Tibial artery (tissue), 4 donors: ENCODE data around the gene SNCAIP.
A peak's percentile ranks its signal among the peaks of the same experiment; 100 is the strongest.

Source experiments
- DNase-seq, 2 donors: peaks; one replicate each; pipeline ENCODE4 v3.0.0-alpha.2; 2019
- H3K27ac ChIP-seq, 2 donors: fragments of 200-600 bp; sonication (generic) in 1 of 2; 1 replicate in 1 of 2; 2 replicates in 1 of 2; pipeline ENCODE4 v1.5.1; 2018 to 2019; ENCODE audit warnings: mild to moderate bottlenecking in 1 of 2
- H3K27me3 ChIP-seq, 2 donors: fragments of 200-600 bp; sonication (generic) in 1 of 2; one replicate each; pipeline versions ENCODE4 v1.5.1 to v1.6.0; 2016 to 2019
- H3K36me3 ChIP-seq, 3 donors: fragments of 200-600 bp; sonication (generic) in 2 of 3; one replicate each; pipeline ENCODE4 v1.5.1; 2016 to 2019; ENCODE audit warnings: mild to moderate bottlenecking in 2 of 3
- H3K4me1 ChIP-seq, 4 donors: fragments of 200-600 bp; sonication (generic) in 2 of 4; 1 replicate in 3 of 4; 2 replicates in 1 of 4; pipeline ENCODE4 v1.5.1; 2016 to 2019
- H3K4me3 ChIP-seq, 2 donors: fragments of 200-600 bp; sonication (generic) in 1 of 2; 1 replicate in 1 of 2; 2 replicates in 1 of 2; pipeline ENCODE4 v1.5.1; 2018 to 2019; ENCODE audit warnings: mild to moderate bottlenecking in 2 of 2
- H3K9me3 ChIP-seq, 3 donors: fragments of 200-600 bp; sonication (generic) in 1 of 3; one replicate each; pipeline ENCODE4 v1.5.1; 2016 to 2019
- intact Hi-C: fragments of 100-400 bp; cut with DNase I; formaldehyde crosslinking; loops from one replicate; pipeline ENCODE4 v1.15.0; 2023; ENCODE audit warnings: low total_unique reads
- TF ChIP-seq, protein P1 (sequence below), 2 experiments: fragments of 200-600 bp in 1 of 2; fragments of 450-650 bp in 1 of 2; IDR thresholded peaks; one replicate each; pipeline ENCODE4 v1.5.1; 2017 to 2019; ENCODE audit warnings: antibody characterized with exemption in 2 of 2, mild to moderate bottlenecking in 1 of 2, moderate library complexity in 1 of 2

SNCAIP gene

DNA sequence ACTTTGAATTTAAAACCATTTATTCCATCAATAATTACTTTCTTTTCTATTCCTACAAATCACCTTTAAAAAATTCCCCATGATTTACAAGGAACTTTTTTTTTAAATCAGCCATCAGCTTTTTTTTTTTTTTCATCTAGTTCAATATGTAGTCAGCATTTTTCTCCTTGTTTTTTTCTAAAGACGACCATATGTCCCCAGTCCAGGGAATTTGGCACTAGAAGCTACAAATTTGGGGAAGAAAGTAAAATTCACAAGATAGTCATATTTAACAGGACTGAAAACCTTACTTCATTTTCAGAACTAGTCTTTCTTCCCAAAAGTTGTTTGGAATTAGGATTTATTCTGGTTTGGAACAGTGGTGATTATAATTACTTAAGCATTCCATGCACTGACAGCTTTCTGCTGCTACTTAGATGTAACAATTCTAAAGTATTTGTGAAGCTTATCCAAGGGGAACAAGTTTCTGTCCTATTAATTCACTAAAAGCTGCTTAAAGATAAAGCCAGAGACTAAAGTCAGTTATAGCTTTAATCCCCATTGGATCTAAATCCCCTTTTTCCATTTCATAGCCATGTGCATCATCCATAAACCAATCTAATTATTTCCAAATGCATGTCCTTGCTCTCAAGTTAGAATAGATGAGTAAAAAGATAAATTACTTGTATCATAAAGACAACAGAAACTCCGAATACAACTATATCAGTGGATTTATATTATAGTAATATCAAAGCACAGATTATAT is 7.4 kb upstream of the SNCAIP start:
- no peak overlapping the region for H3K4me3 ChIP-seq
- DNase-seq, result no peak
- no peaks in the 10 kb centered on the region for H3K4me1 ChIP-seq
- H3K36me3 ChIP-seq, result no peaks in the 10 kb centered on the region
- H3K9me3 ChIP-seq, result no peaks in the 10 kb centered on the region
- no peak overlapping the region for H3K27ac ChIP-seq
- intact Hi-C loops, result no loop called here
- H3K27me3 ChIP-seq, result no peaks in the 10 kb centered on the region
- TF ChIP-seq, protein P1, sequence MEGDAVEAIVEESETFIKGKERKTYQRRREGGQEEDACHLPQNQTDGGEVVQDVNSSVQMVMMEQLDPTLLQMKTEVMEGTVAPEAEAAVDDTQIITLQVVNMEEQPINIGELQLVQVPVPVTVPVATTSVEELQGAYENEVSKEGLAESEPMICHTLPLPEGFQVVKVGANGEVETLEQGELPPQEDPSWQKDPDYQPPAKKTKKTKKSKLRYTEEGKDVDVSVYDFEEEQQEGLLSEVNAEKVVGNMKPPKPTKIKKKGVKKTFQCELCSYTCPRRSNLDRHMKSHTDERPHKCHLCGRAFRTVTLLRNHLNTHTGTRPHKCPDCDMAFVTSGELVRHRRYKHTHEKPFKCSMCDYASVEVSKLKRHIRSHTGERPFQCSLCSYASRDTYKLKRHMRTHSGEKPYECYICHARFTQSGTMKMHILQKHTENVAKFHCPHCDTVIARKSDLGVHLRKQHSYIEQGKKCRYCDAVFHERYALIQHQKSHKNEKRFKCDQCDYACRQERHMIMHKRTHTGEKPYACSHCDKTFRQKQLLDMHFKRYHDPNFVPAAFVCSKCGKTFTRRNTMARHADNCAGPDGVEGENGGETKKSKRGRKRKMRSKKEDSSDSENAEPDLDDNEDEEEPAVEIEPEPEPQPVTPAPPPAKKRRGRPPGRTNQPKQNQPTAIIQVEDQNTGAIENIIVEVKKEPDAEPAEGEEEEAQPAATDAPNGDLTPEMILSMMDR (IDR thresholded peaks at IDR 0.05), result no peak

- no peak overlapping the region for H3K27ac ChIP-seq
- no peaks in the 10 kb centered on the region for H3K4me1 ChIP-seq
- H3K4me3 ChIP-seq, result no peak overlapping the region
- no peaks in the 10 kb centered on the region for H3K9me3 ChIP-seq
- intact Hi-C loops, result no loop called here
- TF ChIP-seq, protein P1 (IDR thresholded peaks at IDR 0.05), result no peak
- DNase-seq, result no peak
- H3K36me3 ChIP-seq, result no peaks in the 10 kb centered on the region
- H3K27me3 ChIP-seq, result no peaks in the 10 kb centered on the region
Observed at GRCh38 chr5:122306461-122306860, 5.6 kb upstream of the SNCAIP start.

DNA sequence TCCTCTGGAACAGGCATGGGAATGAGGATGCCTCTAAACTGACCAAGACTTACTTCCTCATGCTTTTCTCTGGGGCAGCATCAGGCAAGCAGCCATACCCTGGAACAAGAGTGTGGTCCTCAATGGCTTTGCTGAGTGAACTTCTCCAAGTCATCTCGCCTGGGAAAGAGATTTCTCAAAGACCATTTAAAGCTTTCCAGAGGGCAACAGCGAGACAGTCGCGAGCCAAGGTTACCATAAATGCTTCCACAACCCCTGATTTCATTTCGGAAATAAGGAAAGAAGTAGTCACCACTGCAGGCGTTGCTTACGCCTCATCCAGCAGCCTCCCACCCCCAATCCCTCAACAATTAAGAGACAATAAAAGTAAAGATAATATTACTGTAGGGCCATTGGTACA is 1.1 kb upstream of the SNCAIP start:
- H3K4me3 ChIP-seq, result peak overlapping the region; percentile 74 to 82
- H3K4me1 ChIP-seq, result peaks cover 0 to 14% (median 1%) of the 10 kb centered on the region in 4 donors
- peak overlapping the region; percentile 80 to 82 for H3K27ac ChIP-seq
- H3K9me3 ChIP-seq, result no peaks in the 10 kb centered on the region
- DNase-seq, result peak in 1 of 2 donors; percentile 38
- intact Hi-C loops, result no loop called here
- no peaks in the 10 kb centered on the region for H3K27me3 ChIP-seq
- TF ChIP-seq, protein P1 (IDR thresholded peaks at IDR 0.05), result no peak
- H3K36me3 ChIP-seq, result no peaks in the 10 kb centered on the region

DNA sequence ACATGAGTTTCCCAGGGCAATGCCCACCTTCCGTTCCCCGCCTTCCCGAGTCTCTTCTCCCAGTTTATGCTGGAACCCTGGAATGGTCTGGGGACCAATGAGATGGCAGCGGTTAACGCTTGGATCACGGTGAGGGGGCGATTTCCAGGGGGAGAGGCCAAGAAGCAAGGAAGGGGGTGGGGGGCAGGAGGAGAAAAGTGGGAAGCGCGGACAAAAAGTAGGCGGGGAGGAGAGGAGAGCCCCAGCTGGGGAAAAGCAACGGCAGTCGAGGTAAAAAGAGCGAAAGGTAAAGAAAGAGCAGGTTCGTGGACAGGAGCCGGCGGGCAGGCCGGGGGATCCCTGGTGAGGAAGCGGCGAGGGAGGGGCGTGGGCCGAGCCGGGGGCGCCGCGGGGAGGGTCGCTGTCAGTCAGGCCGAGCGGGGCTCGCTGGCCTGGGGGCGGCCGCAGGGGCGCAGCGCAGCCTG is 508 bp upstream of the SNCAIP start:
- Histone ChIP-seq H3K4me3 (peak overlapping the region; percentile 74 to 82), H3K4me1 (peaks cover 0 to 14% (median 1%) of the 10 kb centered on the region in 4 donors), H3K36me3 (no peaks in the 10 kb centered on the region), H3K27ac (peak overlapping the region; percentile 80 to 82), H3K9me3 (no peaks in the 10 kb centered on the region), H3K27me3 (no peaks in the 10 kb centered on the region)
- no peak for DNase-seq
- intact Hi-C loops, result no loop called here
- TF ChIP-seq, protein P1 (IDR thresholded peaks at IDR 0.05), result no peak

- Histone ChIP-seq H3K27ac (peak overlapping the region; percentile 80 to 82), H3K27me3 (no peaks in the 10 kb centered on the region), H3K36me3 (no peaks in the 10 kb centered on the region), H3K4me1 (peaks cover 0 to 14% (median 1%) of the 10 kb centered on the region in 4 donors), H3K9me3 (no peaks in the 10 kb centered on the region), H3K4me3 (peak overlapping the region; percentile 74 to 82)
- intact Hi-C loops, result no loop called here
- DNase-seq, result peak; percentile 61 to 62
- TF ChIP-seq, protein P1 (IDR thresholded peaks at IDR 0.05), result no peak
Observed at GRCh38 chr5:122312591-122313406, 762 bp downstream of the SNCAIP start.
